HCT116 (cell line): ENCODE results near the gene NACC1. TPM values are rescaled to one million over a fixed set of nuclear protein-coding genes. Genes with fewer than 3 reads are reported as not detected.
A peak's percentile ranks its signal among the peaks of the same experiment; 100 is the strongest.

ENCODE experiments used
- ATAC-seq: fragments of 200-7000 bp; cut with Tn5 transposase; 2 replicates; pipeline ENCODE4 v1.9.1; 2020; ENCODE audit warnings: mild to moderate bottlenecking, moderate library complexity
- BruUV-seq: library from RNA; stranded (reverse); fragments of 400-500 nt; replicated peaks from 2 replicates; lab custom pipeline; 2021; lab: Mats Ljungman, UMichigan
- CTCF ChIA-PET: fragments of 300-600 bp; sonication (Branson Sonifier 250); formaldehyde crosslinking; loops from one replicate; lab custom pipeline; 2021; ENCODE audit warnings: antibody characterized with exemption; lab: Charles Lee
- POLR2A ChIA-PET: fragments of 300-600, 350-600 bp; sonication (Branson Sonifier 250); formaldehyde crosslinking; loops from one replicate; lab custom pipeline; 2021; ENCODE audit warnings: antibody characterized with exemption; lab: Charles Lee
- RAD21 ChIA-PET, 2 experiments: fragments of 300-600 bp; sonication (Branson Sonifier 250); formaldehyde crosslinking; loops; one replicate each; lab custom pipeline; 2023; ENCODE audit warnings: low total read pairs in 2 of 2; ENCODE audit not compliant: uncharacterized antibody in 2 of 2, unreplicated experiment in 2 of 2, low non-redundant PET in 1 of 2; lab: Charles Lee
- DNase-seq: peaks from one replicate; pipeline ENCODE4 v3.0.0-alpha.2; 2010; ENCODE audit warnings: low read depth, low spot score
- H2AFZ ChIP-seq: fragments of 200-600 bp; shearing (Covaris generic), sonication (generic); 2 replicates; pipeline ENCODE4 v1.6.1; 2017; ENCODE audit warnings: low read depth, mixed run types, mixed read lengths, antibody characterized with exemption, low read length; ENCODE audit not compliant: poor library complexity, severe bottlenecking
- H3K27ac ChIP-seq: 2 replicates; pipeline ENCODE4 v1.5.1; 2012; ENCODE audit warnings: low read depth, low read length
- H3K27me3 ChIP-seq: fragments of 200-600 bp; sonication (generic); 2 replicates; pipeline ENCODE4 v1.6.1; 2016; ENCODE audit warnings: mixed run types, low read length, mixed read lengths; ENCODE audit not compliant: insufficient read depth
- H3K36me3 ChIP-seq, 2 experiments: fragments of 200-500 bp in 1 of 2; fragments of 200-600 bp in 1 of 2; sonication (Bioruptor generic) in 1 of 2; sonication (generic) in 1 of 2; 2 replicates each; pipeline versions ENCODE4 v1.5.1 to v1.6.1; 2014 to 2016; ENCODE audit warnings: low read length in 2 of 2, inconsistent platforms in 1 of 2, mixed read lengths in 1 of 2, mixed run types in 1 of 2; ENCODE audit not compliant: insufficient read depth in 2 of 2, control insufficient read depth in 1 of 2
- H3K4me1 ChIP-seq, 2 experiments: fragments of 200-600 bp in 1 of 2; sonication (generic) in 1 of 2; 2 replicates each; pipeline versions ENCODE4 v1.5.1 to v1.6.1; 2012 to 2017; ENCODE audit warnings: low read length in 2 of 2, inconsistent platforms in 1 of 2, mild to moderate bottlenecking in 1 of 2, mixed read lengths in 1 of 2, mixed run types in 1 of 2, moderate library complexity in 1 of 2; ENCODE audit not compliant: insufficient read depth in 2 of 2, control insufficient read depth in 1 of 2
- H3K4me2 ChIP-seq: fragments of 200-600 bp; sonication (generic); 2 replicates; pipeline ENCODE4 v1.6.1; 2017; ENCODE audit warnings: mixed run types, low read length, mixed read lengths
- H3K4me3 ChIP-seq, 2 experiments: fragments of 200-600 bp in 1 of 2; sonication (generic) in 1 of 2; replicated peaks in 1 of 2; 2 replicates each; pipeline ENCODE4 v1.5.1; 2011 to 2016; ENCODE audit warnings: low read length in 2 of 2, control low read depth in 1 of 2, low read depth in 1 of 2, mild to moderate bottlenecking in 1 of 2, mixed read lengths in 1 of 2, mixed run types in 1 of 2
- H3K79me2 ChIP-seq: fragments of 200-600 bp; sonication (generic); 2 replicates; pipeline ENCODE4 v1.6.1; 2017; ENCODE audit warnings: mild to moderate bottlenecking, mixed run types, low read length, moderate library complexity, mixed read lengths; ENCODE audit not compliant: insufficient read depth
- H3K9ac ChIP-seq: fragments of 200-600 bp; sonication (generic); 2 replicates; pipeline ENCODE4 v1.6.1; 2016; ENCODE audit warnings: low read length, mixed read lengths
- H3K9me2 ChIP-seq: fragments of 200-600 bp; sonication (generic), shearing (Covaris generic); 2 replicates; pipeline ENCODE4 v1.6.1; 2017; ENCODE audit warnings: mixed run types, mild to moderate bottlenecking, moderate library complexity; ENCODE audit not compliant: insufficient read depth
- H3K9me3 ChIP-seq, 2 experiments: fragments of 200-500 bp in 1 of 2; fragments of 200-600 bp in 1 of 2; sonication (Bioruptor generic) in 1 of 2; sonication (generic) in 1 of 2; 2 replicates each; pipeline ENCODE4 v1.6.1; 2014 to 2017; ENCODE audit warnings: low read length in 2 of 2, mixed read lengths in 2 of 2, inconsistent platforms in 1 of 2, low read depth in 1 of 2, mild to moderate bottlenecking in 1 of 2, mixed run types in 1 of 2, moderate library complexity in 1 of 2; ENCODE audit not compliant: control insufficient read depth in 1 of 2, insufficient read depth in 1 of 2
- H4K20me1 ChIP-seq: fragments of 200-600 bp; sonication (generic), shearing (Covaris generic); 2 replicates; pipeline ENCODE4 v1.6.1; 2017; ENCODE audit warnings: mixed run types, mild to moderate bottlenecking, moderate library complexity; ENCODE audit not compliant: insufficient read depth
- ATF3 ChIP-seq: IDR thresholded peaks from 2 replicates; pipeline ENCODE4 v1.6.1; 2012
- CEBPB ChIP-seq: IDR thresholded peaks from 2 replicates; pipeline ENCODE4 v1.6.1; 2012; ENCODE audit warnings: low read depth
- CTCF ChIP-seq, 3 experiments: fragments of 200-600 bp in 1 of 3; sonication (generic) in 1 of 3; IDR thresholded peaks in 2 of 3; conservative IDR thresholded peaks in 1 of 3; 2 replicates each; pipeline ENCODE4 v1.5.1; 2012 to 2017; ENCODE audit warnings: low read depth in 2 of 3, low read length in 2 of 3, antibody characterized with exemption in 1 of 3, borderline replicate concordance in 1 of 3, control low read depth in 1 of 3, mild to moderate bottlenecking in 1 of 3, mixed read lengths in 1 of 3, mixed run types in 1 of 3, moderate library complexity in 1 of 3; ENCODE audit not compliant: insufficient read depth in 1 of 3
- EGR1 ChIP-seq: IDR thresholded peaks from 2 replicates; pipeline ENCODE4 v1.6.1; 2012; ENCODE audit warnings: low read depth
- ELF1 ChIP-seq: IDR thresholded peaks from 2 replicates; pipeline ENCODE4 v1.6.1; 2012; ENCODE audit warnings: low read depth, borderline replicate concordance
- EZH2 ChIP-seq: fragments of 200-600 bp; sonication (generic); IDR thresholded peaks from 2 replicates; pipeline ENCODE4 v1.6.1; 2017; ENCODE audit warnings: antibody characterized with exemption, mixed run types
- EZH2phosphoT487 ChIP-seq: fragments of 200-600 bp; IDR thresholded peaks from 2 replicates; pipeline ENCODE4 v1.6.1; 2018; ENCODE audit warnings: antibody characterized with exemption, borderline replicate concordance
- FOSL1 ChIP-seq: IDR thresholded peaks from 2 replicates; pipeline ENCODE4 v1.6.1; 2012; ENCODE audit warnings: low read depth
- JUND ChIP-seq: IDR thresholded peaks from 2 replicates; pipeline ENCODE4 v1.6.1; 2012
- POLR2A ChIP-seq: IDR thresholded peaks from 2 replicates; pipeline ENCODE4 v1.7.0; 2011; ENCODE audit warnings: borderline replicate concordance; ENCODE audit not compliant: insufficient read depth, insufficient read length; ENCODE audit errors: extremely low read depth
- POLR2AphosphoS5 ChIP-seq: IDR thresholded peaks from 2 replicates; pipeline ENCODE4 v1.6.1; 2011; ENCODE audit warnings: mild to moderate bottlenecking, low read depth, low read length, moderate library complexity
- RAD21 ChIP-seq: IDR thresholded peaks from 2 replicates; pipeline ENCODE4 v1.6.1; 2012; ENCODE audit warnings: low read depth, mild to moderate bottlenecking
- REST ChIP-seq: IDR thresholded peaks from 2 replicates; pipeline ENCODE4 v1.6.1; 2012; ENCODE audit warnings: low read depth
- SIN3A ChIP-seq: IDR thresholded peaks from 2 replicates; pipeline ENCODE4 v1.6.1; 2012; ENCODE audit warnings: low read depth
- SP1 ChIP-seq: IDR thresholded peaks from 2 replicates; pipeline ENCODE4 v1.6.1; 2012; ENCODE audit warnings: low read depth
- SRF ChIP-seq: IDR thresholded peaks from 2 replicates; pipeline ENCODE4 v1.6.1; 2012; ENCODE audit warnings: low read depth
- YY1 ChIP-seq: IDR thresholded peaks from 2 replicates; pipeline ENCODE4 v1.6.1; 2011; ENCODE audit warnings: low read length, low read depth, moderate library complexity, mild to moderate bottlenecking; ENCODE audit not compliant: insufficient replicate concordance; ENCODE audit errors: extremely low read depth
- ZFX ChIP-seq: fragments of 450-650 bp; IDR thresholded peaks from 2 replicates; pipeline ENCODE4 v1.6.1; 2017
- ZNF274 ChIP-seq: fragments of 200-500 bp; sonication (Bioruptor generic); IDR thresholded peaks from 2 replicates; pipeline ENCODE4 v1.6.1; 2014; ENCODE audit warnings: mild to moderate bottlenecking, low read depth, low read length, inconsistent platforms
- intact Hi-C: fragments of 100-400 bp; cut with micrococcal nuclease; formaldehyde crosslinking; loops from 2 replicates; pipeline ENCODE4 v1.10.0; 2022
- total RNA-seq: library from RNA; stranded (reverse); gene quantifications from one replicate; pipeline ENCODE4 v1.2.1, GENCODE V29; 2021; ENCODE audit not compliant: unreplicated experiment

Gene NACC1
- total RNA-seq, 1 experiment from 2014 or later, result 181 TPM

- TF ChIP-seq POLR2AphosphoS5 (peak; percentile 100), RAD21 (no peak), YY1 (peak; percentile 64), POLR2A (peak; percentile 100)
These were observed 35.0 kb downstream of the NACC1 start (continued) for GRCh38 chr19:13152974-13153568.

- Histone ChIP-seq H3K9ac (peak overlapping the region; percentile 96), H3K4me2 (peak overlapping the region; percentile 100), H3K4me1 (peaks cover 25 to 65% of the 10 kb centered on the region in 2 experiments), H2AFZ (no peak overlapping the region), H3K9me3 (no peaks in the 10 kb centered on the region), H3K36me3 (peaks cover 0 to 12% of the 10 kb centered on the region in 2 experiments; a peak in 2 of 4 replicates), H3K4me3 (peak overlapping the region; percentile 81 to 94), H3K27me3 (no peaks in the 10 kb centered on the region), H3K79me2 (peaks cover 47% of the 10 kb centered on the region), H4K20me1 (peaks cover 12% of the 10 kb centered on the region; the same call in 1 of the 2 replicates), H3K9me2 (no peaks in the 10 kb centered on the region), H3K27ac (peak overlapping the region; percentile 99)
- DNase-seq, result no peak
- no TSS peak for BruUV-seq
- no peak for ATAC-seq
- POLR2A ChIA-PET, result interaction anchor here (0.6 to 4.6 kb wide), 10 partner anchors 10 to 217 kb away, joined by 3 to 63 read pairs (median 11); partner anchors contain the start of gene NACC1
- intact Hi-C loops, result loop anchor here (2.0 to 5.0 kb wide), 3 partner anchors 37 to 694 kb away; no protein-coding TSS in a partner anchor
- RAD21 ChIA-PET, result no interaction called here
- CTCF ChIA-PET, result no interaction called here
- TF ChIP-seq EZH2 (no peak), REST (no peak), SRF (no peak), FOSL1 (no peak), EGR1 (no peak), SP1 (no peak), CTCF (IDR thresholded peaks at IDR 0.05 in 2 of 3, conservative IDR thresholded peaks at IDR 0.05 in 1 of 3; ENCODE audit: borderline replicate concordance in 1 of 3, insufficient read depth in 1 of 3, low read depth in 2 of 3, low read length in 2 of 3) (no peak), SIN3A (no peak), ELF1 (no peak), ATF3 (no peak), POLR2AphosphoS5 (peak; percentile 72), POLR2A (peak; percentile 28), RAD21 (no peak), CEBPB (no peak), ZNF274 (no peak), ZFX (peak; percentile 25; the same call in 1 of the 2 replicates), YY1 (no peak), JUND (no peak), EZH2phosphoT487 (no peak)
These were observed 35.6 kb downstream of the NACC1 start for GRCh38 chr19:13153569-13154240.
